Loucy (cell line): Measurements from ENCODE around the gene FOXN4.

Experiments used
- H2AFZ ChIP-seq: fragments of 200-600 bp; sonication (generic); 2 replicates; pipeline ENCODE4 v1.6.0; 2016; ENCODE audit warnings: antibody characterized with exemption, mild to moderate bottlenecking, low read length, moderate library complexity
- H3F3A ChIP-seq: fragments of 200-600 bp; 2 replicates; pipeline ENCODE4 v1.6.0; 2016; ENCODE audit warnings: antibody characterized with exemption, low read depth, mild to moderate bottlenecking
- H3K27me3 ChIP-seq: fragments of 200-600 bp; sonication (generic); 2 replicates; pipeline ENCODE4 v1.6.1; 2014; ENCODE audit warnings: low read length, mild to moderate bottlenecking; ENCODE audit not compliant: insufficient read depth, poor library complexity, severe bottlenecking
- H3K36me3 ChIP-seq: fragments of 200-600 bp; sonication (generic); 2 replicates; pipeline ENCODE4 v1.6.1; 2016; ENCODE audit warnings: low read length; ENCODE audit not compliant: insufficient read depth
- H3K4me1 ChIP-seq: fragments of 200-600 bp; sonication (generic); 2 replicates; pipeline ENCODE4 v1.5.1; 2014; ENCODE audit warnings: low read length, mild to moderate bottlenecking; ENCODE audit not compliant: insufficient read depth, poor library complexity, severe bottlenecking
- H3K4me2 ChIP-seq: fragments of 200-600 bp; sonication (generic); 2 replicates; pipeline ENCODE4 v1.6.0; 2014; ENCODE audit warnings: antibody characterized with exemption, low read length, low read depth, mild to moderate bottlenecking; ENCODE audit not compliant: poor library complexity, severe bottlenecking
- H3K4me3 ChIP-seq: fragments of 200-600 bp; sonication (generic); 2 replicates; pipeline ENCODE4 v1.5.1; 2014; ENCODE audit warnings: low read length, mild to moderate bottlenecking, mixed read lengths; ENCODE audit not compliant: poor library complexity, severe bottlenecking
- H3K79me2 ChIP-seq: fragments of 200-600 bp; sonication (generic); 2 replicates; pipeline ENCODE4 v1.6.1; 2014; ENCODE audit warnings: low read length; ENCODE audit not compliant: insufficient read depth
- H3K9ac ChIP-seq: fragments of 200-600 bp; sonication (generic); 2 replicates; pipeline ENCODE4 v1.6.0; 2014; ENCODE audit warnings: mild to moderate bottlenecking, low read depth, low read length, moderate library complexity; ENCODE audit not compliant: poor library complexity, severe bottlenecking
- H3K9me2 ChIP-seq: fragments of 200-600 bp; sonication (generic); replicated peaks from 2 replicates; pipeline ENCODE4 v1.6.1; 2016; ENCODE audit warnings: low read depth, low read length, mixed read lengths
- H3K9me3 ChIP-seq: fragments of 200-600 bp; sonication (generic); 2 replicates; pipeline ENCODE4 v1.6.1; 2014; ENCODE audit warnings: mild to moderate bottlenecking, antibody characterized with exemption, low read length, low read depth; ENCODE audit not compliant: insufficient read depth
- H4K20me1 ChIP-seq: fragments of 200-600 bp; sonication (generic); 2 replicates; pipeline ENCODE4 v1.6.0; 2014; ENCODE audit warnings: antibody characterized with exemption, low read length, mild to moderate bottlenecking; ENCODE audit not compliant: insufficient read depth, poor library complexity, severe bottlenecking
- EZH2phosphoT487 ChIP-seq: fragments of 200-600 bp; IDR thresholded peaks from 2 replicates; pipeline ENCODE4 v1.6.1; 2018; ENCODE audit warnings: antibody characterized with exemption, mild to moderate bottlenecking, moderate library complexity, borderline replicate concordance
- TF ChIP-seq, protein P1 (sequence below): fragments of 200-600 bp; sonication (generic); conservative IDR thresholded peaks from 2 replicates; pipeline ENCODE4 v1.5.1; 2014; ENCODE audit warnings: mild to moderate bottlenecking, antibody characterized with exemption, low read length

FOXN4 gene

DNA sequence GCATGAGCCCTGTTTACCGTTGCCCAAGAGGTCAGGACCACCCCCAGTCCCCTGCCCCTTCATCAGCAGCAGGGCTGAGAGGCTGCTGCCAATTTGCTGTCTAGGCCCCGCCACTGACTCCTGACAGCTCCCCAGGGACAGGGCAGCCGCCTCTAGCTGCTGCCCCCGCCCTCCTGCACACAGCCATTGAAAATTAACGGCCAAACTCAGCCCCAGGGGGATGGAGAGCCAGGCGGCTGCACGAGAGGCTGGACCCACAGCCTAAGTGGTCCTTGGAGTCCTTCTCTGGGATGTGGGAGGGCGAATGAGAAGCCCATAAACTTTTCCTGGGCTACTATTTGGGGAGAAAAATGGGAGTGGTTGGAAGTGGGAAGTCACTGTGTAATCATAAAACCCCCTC, 4.6 kb downstream of the FOXN4 start:
- Histone ChIP-seq H3K27me3 (no peaks in the 10 kb centered on the region), H3K9me3 (no peaks in the 10 kb centered on the region), H3F3A (peaks cover 7% of the 10 kb centered on the region; the same call in 1 of the 2 replicates), H3K9me2 (no peaks in the 10 kb centered on the region), H4K20me1 (no peaks in the 10 kb centered on the region), H3K79me2 (no peaks in the 10 kb centered on the region), H3K9ac (peak overlapping the region; percentile 61), H2AFZ (peak overlapping the region; percentile 53), H3K4me3 (peak overlapping the region; percentile 59), H3K4me2 (peak overlapping the region; percentile 74), H3K4me1 (peaks cover 47% of the 10 kb centered on the region), H3K36me3 (no peaks in the 10 kb centered on the region)
- TF ChIP-seq EZH2phosphoT487, result no peak
- TF ChIP-seq, protein P1, sequence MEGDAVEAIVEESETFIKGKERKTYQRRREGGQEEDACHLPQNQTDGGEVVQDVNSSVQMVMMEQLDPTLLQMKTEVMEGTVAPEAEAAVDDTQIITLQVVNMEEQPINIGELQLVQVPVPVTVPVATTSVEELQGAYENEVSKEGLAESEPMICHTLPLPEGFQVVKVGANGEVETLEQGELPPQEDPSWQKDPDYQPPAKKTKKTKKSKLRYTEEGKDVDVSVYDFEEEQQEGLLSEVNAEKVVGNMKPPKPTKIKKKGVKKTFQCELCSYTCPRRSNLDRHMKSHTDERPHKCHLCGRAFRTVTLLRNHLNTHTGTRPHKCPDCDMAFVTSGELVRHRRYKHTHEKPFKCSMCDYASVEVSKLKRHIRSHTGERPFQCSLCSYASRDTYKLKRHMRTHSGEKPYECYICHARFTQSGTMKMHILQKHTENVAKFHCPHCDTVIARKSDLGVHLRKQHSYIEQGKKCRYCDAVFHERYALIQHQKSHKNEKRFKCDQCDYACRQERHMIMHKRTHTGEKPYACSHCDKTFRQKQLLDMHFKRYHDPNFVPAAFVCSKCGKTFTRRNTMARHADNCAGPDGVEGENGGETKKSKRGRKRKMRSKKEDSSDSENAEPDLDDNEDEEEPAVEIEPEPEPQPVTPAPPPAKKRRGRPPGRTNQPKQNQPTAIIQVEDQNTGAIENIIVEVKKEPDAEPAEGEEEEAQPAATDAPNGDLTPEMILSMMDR, result no peak

DNA sequence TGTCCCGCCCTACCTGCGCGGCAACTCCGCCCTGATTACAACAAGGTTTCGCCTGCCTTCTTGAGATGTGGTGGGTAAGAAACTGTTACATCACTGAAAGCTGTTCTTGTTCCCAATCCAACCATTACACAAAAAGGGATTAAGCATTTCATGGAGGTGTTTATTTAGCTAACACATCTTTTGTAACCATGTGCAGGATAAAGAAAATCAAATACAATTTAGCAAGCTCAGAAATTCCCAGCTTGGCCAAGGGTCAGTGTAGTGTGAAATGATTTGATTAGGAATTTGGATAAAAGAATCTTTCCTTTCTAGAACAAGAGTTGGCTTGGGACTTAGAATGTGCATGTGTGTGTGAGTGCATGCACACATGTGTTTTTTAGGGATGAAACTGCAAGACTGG, 6.3 kb downstream of the FOXN4 start:
- Histone ChIP-seq H3K79me2 (no peaks in the 10 kb centered on the region), H3K4me1 (peaks cover 43% of the 10 kb centered on the region), H3K9me3 (no peaks in the 10 kb centered on the region), H4K20me1 (no peaks in the 10 kb centered on the region), H3K4me3 (no peak overlapping the region), H3K9ac (peak overlapping the region; percentile 1), H3K4me2 (no peak overlapping the region), H3K27me3 (no peaks in the 10 kb centered on the region), H3K36me3 (no peaks in the 10 kb centered on the region), H2AFZ (no peak overlapping the region), H3F3A (peaks cover 3% of the 10 kb centered on the region; the same call in 1 of the 2 replicates), H3K9me2 (no peaks in the 10 kb centered on the region)
- no peak for TF ChIP-seq EZH2phosphoT487
- TF ChIP-seq, protein P1, result no peak

DNA sequence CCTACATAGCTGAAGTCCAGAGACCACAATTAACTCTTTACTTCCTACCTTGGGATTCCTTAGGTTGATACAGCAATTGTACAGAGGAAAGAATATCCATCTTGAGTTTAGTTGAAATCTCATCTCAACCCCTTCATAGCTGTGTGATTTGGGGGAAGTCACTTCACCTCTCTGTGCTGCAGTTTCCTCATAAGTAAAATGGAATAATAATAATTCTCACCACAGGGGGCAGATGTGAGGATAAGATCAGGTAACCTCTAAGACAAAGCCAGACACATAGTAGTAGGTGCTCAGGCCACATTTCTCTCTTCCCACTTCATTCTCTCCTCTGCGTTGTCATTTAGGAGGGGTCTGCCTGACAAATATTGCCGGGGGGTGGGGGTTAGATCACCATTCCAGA, 6.7 kb downstream of the FOXN4 start:
- no peak for TF ChIP-seq EZH2phosphoT487
- TF ChIP-seq, protein P1, result peak; percentile 58
- no peaks in the 10 kb centered on the region for H3K9me3 ChIP-seq
- no peaks in the 10 kb centered on the region for H3K36me3 ChIP-seq

More for the DNA sequence above, 6.7 kb downstream of the FOXN4 start:
- Histone ChIP-seq H3K4me1 (peaks cover 40% of the 10 kb centered on the region), H3K4me3 (no peak overlapping the region), H3K9me2 (no peaks in the 10 kb centered on the region), H3K27me3 (no peaks in the 10 kb centered on the region), H3K9ac (no peak overlapping the region), H3K4me2 (no peak overlapping the region), H4K20me1 (no peaks in the 10 kb centered on the region), H2AFZ (no peak overlapping the region), H3K79me2 (no peaks in the 10 kb centered on the region), H3F3A (no peaks in the 10 kb centered on the region)
